ENCODE results near the gene NDUFC1.
"Not testable (repeated sequence)": the region's sequence is repeated elsewhere in the genome, so short reads cannot be mapped to it uniquely, and the experiment has no call there.

Gene NDUFC1

GRCh38 chr4:139301821-139302611 lies at the start of gene NDUFC1:
NDUFC1 (minus strand) TSS chr4:139302477; CDS start chr4:139295798, 6,679 bp downstream.
- peak; percentile 65 for DNase-seq

GRCh38 chr4:139337612-139338011 lies 35.3 kb upstream of the NDUFC1 start:
- DNase-seq, result no peak

DNA sequence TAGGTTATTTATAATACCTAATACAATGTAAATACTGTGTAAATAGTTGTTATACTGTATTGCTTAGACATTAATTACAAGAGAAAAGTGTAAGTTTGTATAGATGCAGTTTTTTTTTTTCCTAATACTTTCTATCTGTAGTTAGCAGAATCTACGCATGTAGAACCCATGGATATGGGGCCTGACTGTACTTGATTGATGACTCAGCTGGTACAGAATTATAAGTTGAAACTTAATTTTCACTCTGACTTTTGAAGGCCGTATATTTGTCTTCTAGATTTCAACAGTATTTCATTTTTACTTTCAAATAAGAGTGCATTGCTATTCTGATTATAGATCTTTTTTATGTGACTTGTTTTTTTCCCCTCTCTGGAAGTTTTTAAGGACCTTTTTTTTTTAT lies 30.8 kb upstream of the NDUFC1 start:
- DNase-seq, result no peak

- DNase-seq, result no peak
Measured at GRCh38 chr4:139331185-139331584, 28.9 kb upstream of the NDUFC1 start.

DNA sequence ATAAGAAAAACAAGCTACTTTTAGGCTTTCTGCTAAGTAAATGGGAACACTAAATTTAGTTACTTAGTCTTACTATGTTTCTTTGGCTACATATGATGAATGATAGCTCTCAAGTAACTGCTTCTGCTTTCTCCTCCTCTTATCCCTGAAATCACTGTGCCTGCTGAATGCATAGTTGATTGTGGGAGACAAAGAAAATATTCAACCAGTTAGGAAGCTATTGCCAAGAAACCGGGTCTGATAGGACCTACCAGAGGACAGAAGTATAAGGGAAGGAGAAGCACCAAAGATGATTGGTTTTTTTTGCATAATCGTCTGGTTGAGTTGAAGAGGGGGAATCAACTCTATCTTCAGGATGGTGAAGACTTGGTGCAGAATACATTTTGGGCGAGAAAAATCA lies 28.0 kb upstream of the NDUFC1 start:
- no peak for DNase-seq

- DNase-seq, result no peak
Measured at GRCh38 chr4:139329665-139330200, 27.5 kb upstream of the NDUFC1 start.

GRCh38 chr4:139324620-139325019 lies 22.3 kb upstream of the NDUFC1 start:
- no peak for DNase-seq

DNA sequence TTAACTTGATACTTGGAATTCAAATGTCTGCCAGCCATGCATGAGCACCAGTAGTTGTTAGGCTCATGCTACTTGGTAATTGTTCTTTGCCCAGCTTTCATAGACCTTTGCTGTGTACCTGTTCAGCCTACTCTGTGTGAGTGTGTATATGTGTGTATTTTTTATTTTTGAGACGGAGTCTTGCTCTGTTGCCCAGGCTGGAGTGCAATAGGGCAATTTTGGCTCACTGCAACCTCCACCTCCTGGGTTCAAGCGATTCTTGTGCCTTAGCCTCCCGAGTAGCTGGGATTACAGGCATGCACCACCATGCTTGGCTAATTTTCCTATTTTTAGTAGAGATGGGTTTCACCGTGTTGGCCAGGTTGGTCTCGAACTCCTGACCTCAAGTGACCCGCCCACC lies 20.3 kb upstream of the NDUFC1 start:
- DNase-seq, result not testable (repeated sequence)

- not testable (repeated sequence) for DNase-seq
Measured at GRCh38 chr4:139322070-139322469, 19.8 kb upstream of the NDUFC1 start.

GRCh38 chr4:139319571-139319970 lies 17.3 kb upstream of the NDUFC1 start:
- DNase-seq, result no peak

- DNase-seq, result no peak
Measured at GRCh38 chr4:139317635-139318034, 15.4 kb upstream of the NDUFC1 start.

DNA sequence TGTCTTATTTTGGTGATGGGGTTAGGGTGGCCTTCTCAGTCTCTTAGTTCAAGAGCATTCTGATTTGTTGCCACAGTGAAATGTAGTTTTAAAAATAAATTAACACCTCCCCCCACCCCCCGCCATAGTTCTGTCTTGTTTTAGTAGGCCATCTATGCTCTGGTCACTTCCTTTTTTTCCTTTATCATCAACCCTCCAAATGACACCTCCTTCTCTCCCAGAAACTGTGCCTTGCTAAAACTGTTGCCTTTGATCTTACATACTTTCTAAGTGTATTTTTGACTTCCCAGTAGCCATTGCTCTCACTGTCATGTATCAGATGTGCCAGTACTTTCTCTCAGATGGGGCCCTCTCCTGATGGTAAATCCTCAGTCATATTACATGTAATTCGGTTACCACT lies 14.5 kb upstream of the NDUFC1 start:
- DNase-seq, result no peak

DNA sequence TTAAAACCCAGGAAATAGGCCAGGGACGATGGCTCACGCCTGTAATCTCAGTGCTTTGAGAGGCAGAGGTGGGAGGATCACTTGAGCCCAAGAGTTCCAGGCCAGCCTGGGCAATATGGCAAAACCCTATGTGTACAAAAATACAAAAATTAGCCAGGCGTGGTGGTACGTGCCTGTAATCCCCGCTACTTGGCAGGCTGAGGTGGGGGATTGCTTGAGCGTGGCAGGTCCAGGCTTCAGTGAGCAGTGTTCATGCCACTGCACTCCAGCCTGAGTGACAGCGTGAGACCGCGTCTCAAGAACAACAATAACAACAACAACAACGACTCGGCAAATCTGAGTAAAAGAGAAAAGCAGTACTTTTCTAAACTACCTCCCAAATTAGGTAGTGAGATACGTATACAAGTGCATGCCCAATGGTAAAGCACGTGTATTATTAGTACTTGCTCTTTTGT lies 13.0 kb upstream of the NDUFC1 start:
- DNase-seq, result no peak

- no peak for DNase-seq
Measured at GRCh38 chr4:139314047-139314800, 11.9 kb upstream of the NDUFC1 start.

- DNase-seq, result not testable (repeated sequence)
Measured at GRCh38 chr4:139313414-139313813, 11.1 kb upstream of the NDUFC1 start.

DNA sequence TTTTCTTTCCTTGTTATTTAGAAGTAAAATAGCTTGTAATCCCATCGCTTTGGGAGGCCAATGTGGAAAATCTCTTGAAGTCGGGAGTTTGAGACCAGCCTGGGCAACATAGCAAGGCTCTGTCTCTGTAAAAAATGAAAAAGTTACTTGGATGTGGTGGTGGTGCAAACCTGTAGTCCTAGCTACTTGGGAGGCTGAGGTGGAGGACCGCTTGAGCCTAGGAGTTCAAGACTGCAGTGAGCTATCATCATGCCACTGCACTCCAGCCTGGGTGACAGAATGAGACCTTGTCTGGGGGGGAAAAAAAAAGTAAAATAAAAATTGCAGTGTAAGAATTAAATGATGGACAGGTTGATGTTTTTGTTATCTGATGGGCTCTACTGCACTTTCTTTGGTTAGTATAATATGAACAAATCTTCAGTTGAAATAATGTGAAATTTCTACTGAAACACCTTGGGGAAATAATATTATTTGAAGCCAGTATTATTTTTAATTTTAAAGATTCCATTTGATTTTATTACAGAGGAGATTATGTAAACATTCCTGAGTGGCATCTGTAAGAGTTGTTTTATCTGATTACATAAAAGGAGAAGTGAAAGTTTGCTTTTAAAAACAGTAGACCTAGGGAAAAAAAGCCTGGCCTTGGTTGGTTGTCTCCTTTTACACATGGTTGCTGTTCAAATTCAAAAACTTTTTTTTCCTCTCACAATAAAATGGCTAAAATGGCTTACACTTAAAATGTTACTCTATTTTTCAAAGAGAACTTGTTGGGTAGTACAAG lies 10.5 kb upstream of the NDUFC1 start:
- no peak for DNase-seq

DNA sequence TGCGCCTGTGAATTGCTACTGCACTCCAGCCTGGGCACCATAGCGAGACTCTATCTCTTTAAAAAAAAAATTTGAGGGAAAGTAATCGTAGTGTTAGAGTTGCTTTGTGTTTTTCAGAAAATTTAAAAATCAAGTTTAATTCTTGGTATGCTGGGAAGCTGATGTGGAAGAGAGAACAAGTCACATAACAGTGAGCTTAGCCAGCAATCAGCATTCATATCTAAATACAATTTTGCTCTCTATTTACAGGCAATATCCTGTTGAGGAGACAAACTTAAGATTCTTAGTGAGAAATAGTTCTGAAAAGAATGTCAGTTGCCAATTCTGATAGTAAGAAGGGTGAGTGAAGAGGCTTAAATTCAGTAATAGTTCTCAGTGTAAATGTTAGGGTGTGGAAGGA lies 9.6 kb upstream of the NDUFC1 start:
- DNase-seq, result no peak

GRCh38 chr4:139304920-139305319 lies 2.6 kb upstream of the NDUFC1 start:
- DNase-seq, result no peak

DNA sequence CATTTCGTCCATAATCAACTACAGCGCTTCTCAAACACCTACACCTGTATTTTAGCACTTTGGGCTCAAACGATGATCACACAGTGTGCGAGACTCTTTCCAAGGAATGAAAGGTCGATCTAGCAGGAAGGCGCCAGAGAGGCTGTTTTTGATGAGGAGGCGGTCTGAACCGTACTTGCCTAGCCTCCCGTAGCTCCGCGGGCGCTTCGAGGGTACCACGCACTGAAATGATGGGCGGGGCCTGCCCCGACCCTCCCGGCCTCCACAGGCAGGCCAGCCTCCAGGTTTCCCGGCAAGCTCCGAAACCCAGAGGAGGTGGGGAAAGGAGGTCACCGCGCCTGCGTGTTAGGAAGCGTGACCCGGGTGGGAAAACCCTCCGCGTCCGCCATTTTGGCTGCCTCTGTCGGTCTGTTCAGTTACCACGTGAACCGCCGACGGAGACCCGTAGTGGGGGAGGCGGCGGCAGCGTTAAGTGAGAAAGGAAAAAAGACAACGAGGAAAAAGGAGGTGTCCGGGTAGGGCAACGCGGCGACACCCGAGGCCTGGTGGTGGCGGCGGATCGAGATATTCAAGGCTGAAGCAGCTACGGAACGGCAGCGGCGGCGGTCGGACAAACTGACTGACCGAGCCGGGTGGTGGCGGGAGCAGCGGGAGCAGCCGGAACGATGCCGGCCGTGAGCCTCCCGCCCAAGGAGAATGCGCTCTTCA lies 1.0 kb downstream of the NDUFC1 start, which contains the start of gene NAA15:
NAA15 (plus strand) TSS at position 393 of the 708 bp plus-strand sequence; CDS start at position 666, 273 bp downstream.
- peak; percentile 99 for DNase-seq

GRCh38 chr4:139300431-139301112 lies 1.7 kb downstream of the NDUFC1 start:
- DNase-seq, result peak; percentile 52

GRCh38 chr4:139299536-139299935 lies 2.7 kb downstream of the NDUFC1 start:
- DNase-seq, result no peak

DNA sequence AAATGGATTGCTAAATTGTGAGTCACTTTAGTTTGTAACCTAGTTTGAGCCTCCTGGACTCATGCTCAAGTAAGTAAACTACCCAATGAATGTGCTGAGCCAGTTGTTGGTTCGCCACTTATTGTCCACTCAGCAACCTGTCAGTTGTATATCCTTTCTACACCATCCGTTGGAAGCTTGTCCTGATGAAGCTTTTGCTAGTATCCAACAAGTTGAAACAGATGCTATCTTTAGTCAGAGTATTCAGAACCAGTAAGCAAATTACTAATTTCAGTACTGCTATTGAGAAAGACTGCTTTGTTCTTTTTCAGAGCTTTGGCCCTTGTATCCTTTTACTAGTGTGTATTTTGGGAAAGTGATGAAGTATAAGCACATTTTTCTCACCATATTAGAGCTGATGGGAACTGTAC lies 5.3 kb downstream of the NDUFC1 start:
- DNase-seq, result no peak

Data from NCI-H82 (cell line).